Bronchial epithelial cell (primary cell): ENCODE results near the gene TBL1X. TPM values are rescaled to one million over a fixed set of nuclear protein-coding genes. Genes with fewer than 3 reads are reported as not detected.
A peak's percentile ranks its signal among the peaks of the same experiment; 100 is the strongest.

Experiments
- DNase-seq: peaks from one replicate; pipeline ENCODE4 v3.0.0-alpha.2; 2010; ENCODE audit warnings: low read depth
- FAIRE-seq: peaks from 2 replicates; lab custom pipeline; 2011; peaks lifted over from hg19 to GRCh38; lab: Jason Lieb, UNC
- H3K27me3 ChIP-seq: 2 replicates; pipeline ENCODE4 v1.5.1; 2011; ENCODE audit warnings: low read length; ENCODE audit not compliant: control insufficient read depth, insufficient read depth
- H3K36me3 ChIP-seq: 2 replicates; pipeline ENCODE4 v1.5.1; 2011; ENCODE audit warnings: low read length; ENCODE audit not compliant: control insufficient read depth, insufficient read depth
- H3K4me3 ChIP-seq: 2 replicates; pipeline ENCODE4 v1.5.1; 2011; ENCODE audit warnings: mild to moderate bottlenecking, low read depth, low read length, control low read depth
- CTCF ChIP-seq: IDR thresholded peaks from 2 replicates; pipeline ENCODE4 v1.5.1; 2011; ENCODE audit warnings: mild to moderate bottlenecking, moderate library complexity, low read length, control low read depth, inconsistent platforms; ENCODE audit not compliant: insufficient read depth, severe bottlenecking
- total RNA-seq: library from RNA; depleted of rRNA; stranded (reverse); fragments of >200 nt; gene quantifications from 2 replicates; pipeline ENCODE4 v1.2.1, GENCODE V29; 2014

TBL1X gene
- total RNA-seq, 1 donor from 2014 or later: 14.2 TPM

DNA sequence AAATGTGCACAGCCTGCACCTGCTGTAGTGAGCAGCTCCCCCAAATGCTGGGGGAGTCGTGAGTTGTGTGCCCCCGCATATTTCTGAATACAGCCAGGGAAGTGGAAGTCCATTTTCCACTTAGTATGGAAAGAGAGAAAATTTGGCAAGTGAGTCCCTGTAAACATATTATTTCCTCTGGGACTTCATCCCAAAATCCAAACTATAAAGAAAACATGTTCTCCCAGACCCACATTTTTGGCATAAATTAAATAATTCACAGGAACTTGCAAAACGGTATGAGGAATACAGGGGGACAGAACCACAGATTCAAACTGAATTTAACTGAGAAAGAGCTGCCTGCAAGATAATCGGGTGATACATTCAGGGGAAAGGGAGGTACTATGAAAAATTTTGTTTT lies 193.6 kb downstream of the TBL1X start:
- no peak for DNase-seq
- H3K4me3 ChIP-seq: no peak overlapping the region
- no peak for TF ChIP-seq CTCF
- H3K36me3 ChIP-seq: no peaks in the 10 kb centered on the region
- no peak for FAIRE-seq
- H3K27me3 ChIP-seq: no peaks in the 10 kb centered on the region

- no peak for TF ChIP-seq CTCF
- no peaks in the 10 kb centered on the region for H3K27me3 ChIP-seq
- FAIRE-seq: no peak
- no peak overlapping the region for H3K4me3 ChIP-seq
- DNase-seq: no peak
- H3K36me3 ChIP-seq: no peaks in the 10 kb centered on the region
Observed at GRCh38 chrX:9659571-9660195, 194.8 kb downstream of the TBL1X start.

DNA sequence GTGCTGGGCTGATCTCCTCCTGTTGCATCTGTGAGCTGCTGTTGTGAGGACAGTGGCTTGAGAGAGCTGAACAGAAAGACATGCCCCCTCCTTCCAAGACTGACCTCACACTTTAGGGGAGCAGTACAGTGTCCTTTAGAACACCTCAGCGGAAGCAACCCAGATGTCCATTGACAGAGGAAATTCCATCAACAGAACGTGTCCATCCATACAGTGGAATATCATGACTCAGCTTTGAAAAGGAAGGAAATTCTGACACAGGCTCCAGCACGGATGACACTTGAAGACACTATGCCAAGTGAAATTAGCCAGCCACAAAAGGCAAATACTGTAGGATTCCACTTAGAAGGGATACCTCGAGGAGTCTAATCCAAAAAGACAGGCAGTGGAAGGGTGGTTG lies 197.3 kb downstream of the TBL1X start:
- no peak overlapping the region for H3K4me3 ChIP-seq
- no peak for TF ChIP-seq CTCF
- no peaks in the 10 kb centered on the region for H3K27me3 ChIP-seq
- H3K36me3 ChIP-seq: no peaks in the 10 kb centered on the region
- peak; percentile 48 for DNase-seq
- peak; percentile 50 for FAIRE-seq

DNA sequence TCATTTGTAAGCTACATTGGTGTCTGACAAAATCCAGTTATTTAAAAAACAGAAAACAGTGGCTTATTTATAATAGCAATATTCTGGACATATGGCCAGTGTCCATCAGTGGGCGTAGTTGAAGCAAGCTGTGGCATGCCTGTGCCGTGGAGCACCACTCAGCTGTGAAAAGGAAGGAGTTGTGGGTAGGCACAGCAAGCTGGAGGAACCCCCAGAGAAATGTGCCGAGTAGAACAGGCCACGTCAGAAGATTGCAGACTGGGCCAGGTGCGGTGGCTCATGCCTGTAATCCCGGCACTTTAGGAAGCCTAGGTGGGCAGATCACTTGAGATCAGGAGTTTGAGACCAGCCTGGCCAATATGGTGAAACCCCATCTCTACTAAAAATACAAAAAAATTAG lies 198.4 kb downstream of the TBL1X start:
- Histone ChIP-seq H3K4me3 (no peak overlapping the region), H3K27me3 (no peaks in the 10 kb centered on the region), H3K36me3 (no peaks in the 10 kb centered on the region)
- FAIRE-seq (no peak), DNase-seq (no peak)
- TF ChIP-seq CTCF: no peak

DNA sequence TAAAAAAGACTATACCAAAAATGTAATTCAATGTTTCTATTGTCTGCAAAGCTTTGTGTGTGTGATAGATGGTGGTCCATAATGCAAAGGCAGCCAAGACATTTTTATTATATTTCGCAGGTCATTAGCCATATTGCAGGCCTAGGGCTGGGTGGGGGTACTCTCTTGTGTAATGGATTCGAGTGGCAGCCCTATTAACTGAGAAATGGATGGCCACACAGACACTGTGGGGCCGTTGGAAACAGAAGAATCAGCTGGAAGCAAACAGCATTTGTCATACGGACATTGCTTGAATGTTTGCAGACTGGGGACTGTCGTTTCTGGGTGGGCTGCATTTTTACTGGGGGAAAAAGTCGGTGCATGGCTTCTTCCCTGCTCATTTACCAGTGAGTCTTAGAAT lies 199.4 kb downstream of the TBL1X start:
- no peaks in the 10 kb centered on the region for H3K36me3 ChIP-seq
- TF ChIP-seq CTCF: no peak
- FAIRE-seq: no peak
- H3K27me3 ChIP-seq: no peaks in the 10 kb centered on the region
- no peak overlapping the region for H3K4me3 ChIP-seq
- DNase-seq: no peak

- DNase-seq: no peak
- Histone ChIP-seq H3K4me3 (no peak overlapping the region), H3K27me3 (no peaks in the 10 kb centered on the region), H3K36me3 (no peaks in the 10 kb centered on the region)
- TF ChIP-seq CTCF: no peak
- no peak for FAIRE-seq
Observed at GRCh38 chrX:9665113-9665512, 200.3 kb downstream of the TBL1X start.
